ENCODE measurements around the gene GPR42.
A peak's percentile ranks its signal among the peaks of the same experiment; 100 is the strongest.

GRCh38 chr19:35396240-35396885 lies 25.5 kb downstream of the GPR42 start:
- TF ChIP-seq CTCF (conservative IDR thresholded peaks at IDR 0.05; ENCODE audit: low read depth, low read length) (no peak), POLR2A (IDR thresholded peaks at IDR 0.05; ENCODE audit: low read depth, low read length) (no peak), USF2 (IDR thresholded peaks at IDR 0.05; ENCODE audit: low read depth, low read length) (no peak), RFX5 (IDR thresholded peaks at IDR 0.05; ENCODE audit: low read depth, low read length) (no peak), CEBPB (IDR thresholded peaks at IDR 0.05; ENCODE audit: low read depth, low read length) (peak; percentile 51), MXI1 (IDR thresholded peaks at IDR 0.05; ENCODE audit: borderline replicate concordance, low read depth, low read length) (no peak), MAFK (IDR thresholded peaks at IDR 0.05; ENCODE audit: low read depth, low read length) (no peak), RAD21 (IDR thresholded peaks at IDR 0.05; ENCODE audit: low read length) (no peak)
